H1 (cell line): Measurements from ENCODE around the gene RPUSD2. TPM values are rescaled to one million over a fixed set of nuclear protein-coding genes. Genes with fewer than 3 reads are reported as not detected.
A peak's percentile ranks its signal among the peaks of the same experiment; 100 is the strongest.

Experiments used
- CTCF ChIA-PET: fragments of 300-600 bp; sonication (Branson Sonifier 250); formaldehyde crosslinking; loops from one replicate; lab custom pipeline; 2021; ENCODE audit not compliant: partially characterized antibody; lab: Charles Lee
- POLR2A ChIA-PET: fragments of 300-600 bp; sonication (Branson Sonifier 250); formaldehyde crosslinking; loops from one replicate; lab custom pipeline; 2021; ENCODE audit warnings: inconsistent platforms; ENCODE audit not compliant: partially characterized antibody; lab: Charles Lee
- DNase-seq, 2 experiments: peaks; one replicate each; pipeline versions ENCODE4 v3.0.0 to v3.0.0-alpha.2; 2010 to 2022; ENCODE audit warnings: low spot score in 2 of 2, low read depth in 1 of 2, mixed read lengths in 1 of 2
- FAIRE-seq: peaks from 2 replicates; lab custom pipeline; 2011; peaks lifted over from hg19 to GRCh38; lab: Jason Lieb, UNC
- H2AFZ ChIP-seq: 2 replicates; pipeline ENCODE4 v1.8.1; 2012; ENCODE audit warnings: low read length, inconsistent platforms
- H2AK5ac ChIP-seq: 2 replicates; pipeline ENCODE4 v1.6.1; 2013; ENCODE audit warnings: low read depth, low read length
- H2BK120ac ChIP-seq: replicated peaks from 2 replicates; pipeline ENCODE3; 2013; ENCODE audit warnings: low read depth, low read length, inconsistent platforms
- H2BK12ac ChIP-seq: 2 replicates; pipeline ENCODE4 v1.6.1; 2013; ENCODE audit warnings: low read depth, low read length
- H2BK15ac ChIP-seq: 2 replicates; pipeline ENCODE4 v1.6.1; 2013; ENCODE audit warnings: low read length
- H2BK20ac ChIP-seq: 2 replicates; pipeline ENCODE4 v1.6.1; 2013; ENCODE audit warnings: low read length
- H2BK5ac ChIP-seq: 2 replicates; pipeline ENCODE4 v1.6.1; 2013; ENCODE audit warnings: low read depth, low read length
- H3K14ac ChIP-seq: 2 replicates; pipeline ENCODE4 v1.6.1; 2013; ENCODE audit warnings: inconsistent platforms; ENCODE audit not compliant: insufficient read length
- H3K18ac ChIP-seq: 2 replicates; pipeline ENCODE4 v1.6.1; 2013; ENCODE audit warnings: low read length; ENCODE audit errors: extremely low read depth
- H3K23ac ChIP-seq: 2 replicates; pipeline ENCODE4 v1.6.1; 2013; ENCODE audit warnings: inconsistent platforms; ENCODE audit not compliant: insufficient read length
- H3K23me2 ChIP-seq: 2 replicates; pipeline ENCODE4 v1.6.1; 2013; ENCODE audit warnings: low read depth, low read length
- H3K27ac ChIP-seq: 2 replicates; pipeline ENCODE4 v1.6.1; 2011; ENCODE audit warnings: low read depth, low read length, inconsistent platforms
- H3K27me3 ChIP-seq, 4 experiments: replicated peaks in 1 of 4; 1 replicate in 1 of 4; 2 replicates in 3 of 4; pipeline versions ENCODE4 v1.6.1 to v1.8.1; 2011 to 2013; ENCODE audit warnings: low read length in 3 of 4, mild to moderate bottlenecking in 3 of 4, inconsistent platforms in 2 of 4, mixed read lengths in 2 of 4, moderate library complexity in 1 of 4; ENCODE audit not compliant: control insufficient read depth in 3 of 4, insufficient read depth in 3 of 4; ENCODE audit errors: extremely low read depth in 1 of 4
- H3K36me3 ChIP-seq, 4 experiments: 2 replicates each; pipeline versions ENCODE4 v1.6.1 to v1.8.1; 2011 to 2013; ENCODE audit warnings: mild to moderate bottlenecking in 4 of 4, low read length in 3 of 4, moderate library complexity in 2 of 4, control low read depth in 1 of 4, inconsistent platforms in 1 of 4; ENCODE audit not compliant: insufficient read depth in 4 of 4, control insufficient read depth in 2 of 4
- H3K4ac ChIP-seq: replicated peaks from 2 replicates; pipeline ENCODE3; 2013; ENCODE audit warnings: low read length, low read depth, mixed read lengths, inconsistent platforms; ENCODE audit not compliant: insufficient read length
- H3K4me1 ChIP-seq, 4 experiments: replicated peaks in 1 of 4; 1 replicate in 1 of 4; 2 replicates in 3 of 4; pipeline versions ENCODE4 v1.6.1 to v1.8.1; 2011 to 2013; ENCODE audit warnings: low read length in 3 of 4, inconsistent platforms in 2 of 4, mixed read lengths in 1 of 4; ENCODE audit not compliant: insufficient read depth in 4 of 4, control insufficient read depth in 3 of 4
- H3K4me2 ChIP-seq, 2 experiments: 2 replicates each; pipeline versions ENCODE4 v1.6.1 to v1.8.1; 2011 to 2013; ENCODE audit warnings: low read depth in 2 of 2, low read length in 2 of 2, control low read depth in 1 of 2, inconsistent platforms in 1 of 2, mild to moderate bottlenecking in 1 of 2; ENCODE audit not compliant: insufficient read depth in 1 of 2
- H3K4me3 ChIP-seq, 4 experiments: fragments of 200-600, 300-600 bp in 1 of 4; sonication (generic), shearing (Covaris generic), sonication (Bioruptor Twin) in 1 of 4; 2 replicates each; pipeline versions ENCODE4 v1.5.1 to v1.8.1; 2011 to 2016; ENCODE audit warnings: low read length in 4 of 4, low read depth in 3 of 4, control low read depth in 2 of 4, inconsistent platforms in 2 of 4, mild to moderate bottlenecking in 2 of 4, mixed read lengths in 1 of 4, moderate library complexity in 1 of 4; ENCODE audit not compliant: insufficient read depth in 2 of 4; ENCODE audit errors: extremely low read depth in 1 of 4
- H3K56ac ChIP-seq: replicated peaks from 2 replicates; pipeline ENCODE3; 2013; ENCODE audit warnings: low read depth, mild to moderate bottlenecking, mixed read lengths, low read length, inconsistent platforms; ENCODE audit not compliant: insufficient read length
- H3K79me1 ChIP-seq: 2 replicates; pipeline ENCODE4 v1.6.1; 2013; ENCODE audit warnings: low read depth, low read length, control low read depth
- H3K79me2 ChIP-seq, 2 experiments: 2 replicates each; pipeline versions ENCODE4 v1.6.1 to v1.8.1; 2012 to 2013; ENCODE audit warnings: low read length in 2 of 2, mild to moderate bottlenecking in 2 of 2, inconsistent platforms in 1 of 2; ENCODE audit not compliant: insufficient read depth in 2 of 2, control insufficient read depth in 1 of 2
- H3K9ac ChIP-seq, 4 experiments: replicated peaks in 1 of 4; 1 replicate in 1 of 4; 2 replicates in 3 of 4; pipeline versions ENCODE4 v1.6.1 to v1.8.1; 2011 to 2013; ENCODE audit warnings: low read depth in 3 of 4, low read length in 3 of 4, control low read depth in 2 of 4, mild to moderate bottlenecking in 2 of 4, moderate library complexity in 2 of 4, inconsistent platforms in 1 of 4; ENCODE audit errors: extremely low read depth in 1 of 4
- H3K9me3 ChIP-seq, 2 experiments: 2 replicates each; pipeline versions ENCODE4 v1.6.1 to v1.8.1; 2012 to 2013; ENCODE audit warnings: mild to moderate bottlenecking in 2 of 2, moderate library complexity in 2 of 2, control low read depth in 1 of 2, inconsistent platforms in 1 of 2, low read depth in 1 of 2, low read length in 1 of 2, mixed read lengths in 1 of 2; ENCODE audit not compliant: insufficient read depth in 2 of 2
- H4K20me1 ChIP-seq, 2 experiments: replicated peaks in 1 of 2; 2 replicates each; pipeline versions ENCODE3 to v1.8.1; 2011 to 2013; ENCODE audit warnings: inconsistent platforms in 2 of 2, low read length in 2 of 2, mild to moderate bottlenecking in 1 of 2; ENCODE audit not compliant: insufficient read depth in 2 of 2, control insufficient read depth in 1 of 2
- H4K5ac ChIP-seq: 2 replicates; pipeline ENCODE4 v1.6.1; 2013; ENCODE audit warnings: low read length, low read depth, mixed read lengths, inconsistent platforms; ENCODE audit not compliant: insufficient read length
- H4K8ac ChIP-seq: 2 replicates; pipeline ENCODE4 v1.8.0; 2013; ENCODE audit warnings: mild to moderate bottlenecking, moderate library complexity, low read length, inconsistent platforms; ENCODE audit not compliant: insufficient read depth; ENCODE audit errors: extremely low read depth
- H4K91ac ChIP-seq: replicated peaks from 2 replicates; pipeline ENCODE3; 2013; ENCODE audit warnings: low read length, mixed read lengths, inconsistent platforms; ENCODE audit not compliant: insufficient read length
- ATF3 ChIP-seq: IDR thresholded peaks from 2 replicates; pipeline ENCODE4 v1.6.1; 2011; ENCODE audit warnings: low read depth, mild to moderate bottlenecking, low read length; ENCODE audit not compliant: insufficient read depth
- GABPA ChIP-seq: IDR thresholded peaks from 2 replicates; pipeline ENCODE4 v1.6.1; 2011; ENCODE audit warnings: mild to moderate bottlenecking, low read length, moderate library complexity, borderline replicate concordance; ENCODE audit not compliant: insufficient read depth
- GTF2F1 ChIP-seq: IDR thresholded peaks from 2 replicates; pipeline ENCODE4 v1.6.1; 2012; ENCODE audit warnings: low read depth, low read length, improper control_type of control experiment, borderline replicate concordance
- HDAC2 ChIP-seq, 2 experiments: fragments of 300-600 bp in 1 of 2; sonication (generic) in 1 of 2; IDR thresholded peaks; 2 replicates each; pipeline ENCODE4 v1.6.1; 2011 to 2012; ENCODE audit warnings: low read depth in 2 of 2, low read length in 2 of 2, mild to moderate bottlenecking in 2 of 2, moderate library complexity in 2 of 2, borderline replicate concordance in 1 of 2, inconsistent platforms in 1 of 2
- NRF1 ChIP-seq: IDR thresholded peaks from 2 replicates; pipeline ENCODE4 v1.6.1; 2011; ENCODE audit warnings: mild to moderate bottlenecking, low read depth, low read length, improper control_type of control experiment
- POLR2AphosphoS5 ChIP-seq: IDR thresholded peaks from 2 replicates; pipeline ENCODE4 v1.6.1; 2011; ENCODE audit warnings: low read depth, low read length
- TEAD4 ChIP-seq: IDR thresholded peaks from 2 replicates; pipeline ENCODE4 v1.6.1; 2012; ENCODE audit warnings: low read depth, low read length, inconsistent platforms, mixed read lengths
- WGBS, 2 experiments: shearing (Covaris generic) in 1 of 2; methylation state at CpG; one replicate each; pipeline versions ENCODE4 v1.1.6 to v1.1.7; 2013 to 2015; ENCODE audit warnings: low lambda C conversion rate in 2 of 2, mixed read lengths in 2 of 2, inconsistent platforms in 1 of 2, low coverage in 1 of 2, missing lambda C conversion rate in 1 of 2; ENCODE audit not compliant: insufficient replicate concordance in 2 of 2, insufficient coverage in 1 of 2, insufficient read length in 1 of 2; ENCODE audit errors: extremely low coverage in 1 of 2, missing lambda C conversion rate in 1 of 2; 5-methylcytosine and 5-hydroxymethylcytosine counted together
- polyA plus RNA-seq, 7 experiments: library from polyadenylated mRNA; depleted of rRNA in 3 of 7; stranded (reverse) in 5 of 7; unstranded in 2 of 7; fragments of >200 nt in 5 of 7; fragments of 200-250 nt in 2 of 7; gene quantifications; 1 replicate in 5 of 7; 2 replicates in 1 of 7; 4 replicates in 1 of 7; pipeline versions ENCODE4 v1.2.1 to v1.2.3, GENCODE V29; 2011 to 2013; ENCODE audit warnings: missing spikeins in 2 of 7, mixed read lengths in 2 of 7
- total RNA-seq: library from RNA; stranded (reverse); fragmentation: NEBNext Ultra II Directional; extraction: Animal tissue kit (Norgen Biotek cat#: 25700); gene quantifications from 2 replicates; pipeline ENCODE4 v1.2.1, GENCODE V29; 2021

The RPUSD2 gene
- total and polyA plus RNA-seq, 2 of the 8 experiments (the other 6 are each of a cell fraction or from before 2014, with no cell fraction given), result 14.5 to 28.5 TPM

- H3K23ac ChIP-seq, result no peak within 1 kb of the TSS
- CTCF ChIA-PET, result interaction anchor here (0.6 kb wide), 1 partner anchor 172 kb away, joined by 3 read pairs; no protein-coding TSS in a partner anchor
- peak; percentile 79 for TF ChIP-seq NRF1
- TF ChIP-seq ATF3, result peak; percentile 94
- TF ChIP-seq POLR2AphosphoS5, result peak; percentile 50
- TF ChIP-seq GTF2F1, result no peak
- peak; percentile 95 for TF ChIP-seq TEAD4
- no peak for TF ChIP-seq GABPA
- TF ChIP-seq HDAC2 (IDR thresholded peaks at IDR 0.05; ENCODE audit: borderline replicate concordance in 1 of 2, low read depth in 2 of 2, low read length in 2 of 2), result 0 out of 4 replicates have a peak, but pooled peaks of 1 of the 2 experiments have one; percentile 78
These were observed 24.7 kb downstream of the RPUSD2 start, which contains the start of gene KNL1 for GRCh38 chr15:40593588-40594428. TSS of gene KNL1 (plus strand) at chr15:40594249. CDS start at chr15:40602932, 8,683 bp downstream.

More at GRCh38 chr15:40593588-40594428, 24.7 kb downstream of the RPUSD2 start, which contains the start of gene KNL1:
- Histone ChIP-seq H4K20me1 (no peaks in the 10 kb centered on the region), H3K4ac (no peak within 1 kb of the TSS), H3K9me3 (no peaks in the 10 kb centered on the region), H3K9ac (peak within 1 kb of the TSS; percentile 57 to 92 (median 88)), H2BK15ac (no peak within 1 kb of the TSS), H3K4me3 (peak within 1 kb of the TSS; percentile 84 to 99 (median 92)), H3K18ac (peak within 1 kb of the TSS; percentile 97), H3K56ac (peak within 1 kb of the TSS; percentile 89), H4K5ac (peak within 1 kb of the TSS; percentile 90), H2BK5ac (peak within 1 kb of the TSS; percentile 91), H2BK12ac (peak within 1 kb of the TSS; percentile 80; the same call in 1 of the 2 replicates), H3K79me2 (peaks cover 0 to 16% of the 10 kb centered on the region in 2 experiments; a peak in 2 of 4 replicates), H3K14ac (no peak within 1 kb of the TSS), H3K4me1 (peaks cover 0 to 2% (median 0%) of the 10 kb centered on the region in 4 experiments; a peak in 1 of 7 replicates), H3K27ac (peak within 1 kb of the TSS; percentile 92), H2BK120ac (peak within 1 kb of the TSS; percentile 67), H3K27me3 (no peaks in the 10 kb centered on the region), H2AK5ac (no peak within 1 kb of the TSS), H2AFZ (peak within 1 kb of the TSS; percentile 96), H4K91ac (peak within 1 kb of the TSS; percentile 81), H3K36me3 (no peaks in the 10 kb centered on the region), H3K79me1 (no peaks in the 10 kb centered on the region), H3K23me2 (peaks cover 9% of the 10 kb centered on the region; the same call in 1 of the 2 replicates), H4K8ac (peak within 1 kb of the TSS; percentile 90; the same call in 1 of the 2 replicates), H2BK20ac (no peak within 1 kb of the TSS), H3K4me2 (peak within 1 kb of the TSS; percentile 65 to 83)
- peak; percentile 36 for FAIRE-seq
- 4% methylated on average over 41 of the region's 41 CpGs; no CpG with 5 or more reads in 1 of the 2 experiments for WGBS, 2 experiments
- DNase-seq, result peak; percentile 85 to 98
- POLR2A ChIA-PET, result interaction anchor here (1.0 to 1.4 kb wide), 5 partner anchors 9 to 101 kb away, joined by 3 to 6 read pairs (median 3); partner anchors contain the start of gene RAD51
